NCI-H774 (cell line): ENCODE data around the gene NEIL1.

ENCODE experiments used
- DNase-seq: peaks from one replicate; lab custom pipeline; 2025; lab: John Stamatoyannopoulos, UW

The NEIL1 gene

DNA sequence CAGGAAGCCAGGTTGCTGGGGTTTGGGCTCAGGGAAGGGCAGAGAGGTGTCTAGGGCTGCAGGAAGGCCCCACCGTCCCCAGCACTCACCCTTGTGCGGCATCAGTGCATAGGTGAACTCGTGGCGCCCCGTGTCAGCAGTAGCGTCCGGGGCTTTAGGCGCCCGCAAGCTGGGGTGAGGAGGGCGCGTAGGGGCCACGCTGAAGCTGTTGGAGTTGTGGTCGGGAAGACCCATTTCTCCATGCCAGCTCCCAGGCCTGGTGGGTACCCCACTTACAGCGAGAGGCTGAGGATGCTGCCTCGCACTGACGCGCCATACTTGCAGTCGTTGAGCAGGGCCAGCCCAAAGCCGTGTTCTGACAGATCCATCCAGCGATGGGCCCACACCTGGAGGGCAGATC, 9.7 kb downstream of the NEIL1 start:
- DNase-seq: no peak

- DNase-seq: no peak
Observed at GRCh38 chr15:75357976-75358673, 11.3 kb downstream of the NEIL1 start.

DNA sequence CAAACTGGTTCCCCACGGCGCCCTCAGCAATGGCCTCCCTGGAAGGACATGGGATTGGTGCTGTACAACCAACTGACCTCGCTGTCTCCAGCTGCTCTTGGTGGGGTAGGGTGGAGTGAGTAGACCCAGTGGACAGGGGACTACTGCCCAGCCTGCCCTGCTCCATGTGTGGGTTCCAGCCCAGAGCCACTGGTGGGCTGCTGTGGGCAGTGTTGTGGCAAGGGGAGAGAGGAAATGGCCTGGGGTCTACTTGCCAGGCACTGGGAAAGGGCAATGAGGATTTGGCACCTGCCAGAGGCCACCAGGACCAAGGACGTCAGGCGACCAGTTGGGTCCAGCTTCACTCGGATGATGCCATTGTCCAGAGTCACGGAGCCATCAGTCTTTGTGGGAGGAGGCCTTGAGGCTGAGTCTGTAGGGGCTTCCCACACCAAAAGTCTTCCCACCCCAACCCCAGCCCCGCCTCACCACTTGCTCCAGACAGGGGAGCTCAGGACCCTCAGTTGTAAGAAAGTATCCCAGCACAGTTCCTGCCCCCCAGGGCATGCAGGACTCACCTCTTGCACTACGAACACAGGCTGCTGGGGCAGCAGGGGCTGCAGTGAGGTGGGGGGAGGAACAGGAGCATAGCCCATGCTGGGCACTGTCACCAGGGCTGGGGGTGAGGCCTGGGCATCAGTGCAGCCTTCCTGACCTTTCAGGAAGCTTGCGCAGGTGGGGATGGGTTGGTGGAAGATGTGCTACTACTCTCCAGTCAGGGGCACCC, 12.1 kb downstream of the NEIL1 start:
- DNase-seq: no peak

DNA sequence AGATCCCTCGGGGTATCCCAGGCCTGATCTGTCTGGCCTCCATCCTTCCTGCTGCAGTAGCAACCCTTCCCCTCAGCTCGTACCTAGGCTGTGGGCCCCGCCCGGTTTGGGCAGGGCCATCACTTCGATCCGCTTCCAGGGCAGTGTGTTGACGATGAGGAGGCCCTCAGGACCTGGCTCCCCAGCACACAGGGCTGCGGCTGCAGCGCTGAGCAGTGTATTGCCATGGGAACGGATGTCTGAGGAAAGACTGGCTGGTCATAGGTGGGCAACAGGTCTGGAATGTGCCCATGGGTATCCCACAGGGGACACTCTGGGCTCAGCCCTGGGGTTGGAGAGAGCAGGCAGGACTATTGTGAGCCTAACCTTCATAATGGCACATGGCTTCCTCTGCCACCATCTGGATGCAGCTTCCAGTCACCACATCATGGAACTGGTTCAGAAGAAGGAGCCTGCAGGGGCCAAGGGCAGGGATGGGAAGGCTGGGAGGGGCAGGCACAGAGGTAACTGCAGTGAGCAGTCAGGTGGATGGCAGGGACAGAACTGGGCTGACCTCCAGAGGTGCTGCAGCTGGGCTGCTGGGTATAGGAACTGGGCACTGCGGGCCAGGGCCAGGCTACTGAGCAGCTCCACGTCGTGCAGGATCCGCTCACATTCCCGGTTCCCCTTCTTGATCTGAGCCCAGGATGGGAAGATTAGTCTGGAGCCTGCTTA, 12.9 kb downstream of the NEIL1 start:
- no peak for DNase-seq

DNA sequence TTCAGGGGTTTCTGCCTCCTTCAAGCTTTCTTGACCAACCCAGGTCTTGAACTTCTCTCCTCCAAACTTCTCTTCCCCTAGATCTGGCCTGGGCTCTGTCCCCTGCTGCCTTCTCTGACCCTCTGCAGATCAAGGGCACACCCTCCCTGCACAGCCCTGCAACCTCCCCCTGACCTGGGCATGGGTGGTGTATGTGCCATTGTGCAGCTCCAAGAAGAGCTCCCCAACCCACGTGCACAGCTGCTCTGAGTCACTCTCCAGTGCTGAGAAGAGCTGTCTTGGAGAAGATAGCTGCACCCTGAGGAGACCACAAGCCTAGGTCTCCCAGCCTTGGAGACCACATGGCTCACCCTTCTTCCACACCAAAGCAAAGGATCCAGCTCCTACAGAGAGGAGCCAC, 13.6 kb downstream of the NEIL1 start:
- DNase-seq: no peak

- no peak for DNase-seq
Observed at GRCh38 chr15:75360856-75361255, 14.0 kb downstream of the NEIL1 start.

GRCh38 chr15:75361361-75361988, 14.6 kb downstream of the NEIL1 start:
- no peak for DNase-seq

DNA sequence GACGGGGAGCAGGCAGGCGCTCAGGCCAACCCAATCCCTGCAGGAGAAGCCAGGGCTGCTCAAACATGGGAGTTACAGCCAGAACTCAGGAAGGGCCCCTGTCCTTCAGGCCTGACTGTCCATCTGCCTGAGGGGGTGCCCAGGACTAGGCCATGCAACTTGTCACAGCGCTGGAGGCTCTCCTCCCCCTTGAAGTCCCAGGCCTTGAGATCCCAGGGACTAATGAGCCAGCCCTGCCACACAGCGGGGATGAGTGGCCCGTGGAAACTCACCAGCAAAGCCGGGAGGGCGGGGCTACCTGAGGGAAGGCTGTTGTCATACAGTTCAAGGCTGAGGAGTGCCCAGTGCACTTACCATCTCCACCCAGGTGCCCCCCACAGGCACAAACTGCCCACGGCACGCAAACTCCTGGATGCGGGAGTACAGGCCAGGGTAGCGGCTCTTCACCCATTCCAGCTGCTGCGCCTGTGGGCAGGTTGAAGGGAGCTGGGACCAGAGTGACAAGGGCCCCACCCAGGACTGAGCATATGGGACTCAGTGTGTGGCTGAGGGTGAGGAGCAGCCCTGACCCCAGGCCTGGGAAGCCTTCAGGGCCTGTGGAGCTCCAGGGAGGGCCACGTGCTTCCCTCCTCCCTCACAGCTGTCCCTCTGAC, 15.3 kb downstream of the NEIL1 start:
- no peak for DNase-seq

DNA sequence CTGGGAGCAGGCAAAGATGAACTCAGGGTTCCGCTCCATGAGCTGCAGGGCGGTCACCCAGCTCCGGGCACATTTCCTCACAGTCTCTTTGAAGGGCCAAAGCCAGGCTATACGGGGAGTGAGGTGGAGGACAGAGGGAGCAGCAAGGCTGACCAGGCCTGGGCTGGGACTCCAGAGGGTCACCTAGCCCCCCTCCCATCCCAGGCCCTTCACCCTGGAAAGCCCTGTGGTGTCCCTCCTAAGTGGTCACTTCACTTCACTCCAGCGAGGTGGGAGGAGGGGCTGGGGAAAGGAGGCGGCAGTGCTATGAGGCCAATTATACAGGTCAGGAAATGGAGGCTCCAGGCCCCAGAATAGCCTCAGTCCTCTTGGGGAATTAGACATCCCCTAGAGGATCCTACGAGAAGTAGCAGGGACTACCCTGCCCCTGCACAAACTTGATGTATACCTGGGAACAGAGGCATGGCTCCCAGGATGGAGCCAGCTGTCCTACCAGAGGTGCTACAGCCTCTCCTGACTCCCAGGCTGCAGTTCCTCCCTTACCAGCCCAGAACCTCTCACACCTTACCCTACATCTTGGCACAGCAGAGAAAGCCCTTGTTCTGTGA, 15.9 kb downstream of the NEIL1 start:
- DNase-seq: no peak

DNA sequence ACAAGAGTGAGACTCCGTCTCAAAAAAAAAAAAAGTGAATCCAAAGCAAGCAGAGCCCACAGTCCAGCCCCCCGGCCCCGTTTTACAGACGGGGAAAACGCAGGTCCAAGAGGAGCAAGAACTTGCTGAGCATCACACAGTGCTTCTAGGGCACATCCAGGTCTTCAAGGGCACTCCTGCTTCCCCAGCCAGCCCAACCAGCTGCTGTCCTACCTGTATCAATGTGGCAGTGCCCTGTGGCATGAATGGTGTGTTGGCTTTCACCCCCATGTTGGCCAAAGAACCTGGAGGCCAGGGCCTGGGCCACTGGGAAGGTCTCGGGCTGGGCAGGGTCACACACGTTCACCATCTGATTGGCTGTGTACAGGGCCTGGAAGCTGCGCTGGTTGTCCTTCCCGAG, 16.9 kb downstream of the NEIL1 start:
- no peak for DNase-seq

GRCh38 chr15:75364881-75365280, 18.0 kb downstream of the NEIL1 start:
- no peak for DNase-seq

GRCh38 chr15:75366163-75366562, 19.3 kb downstream of the NEIL1 start:
- DNase-seq: no peak

- no peak for DNase-seq
Observed at GRCh38 chr15:75367006-75367405, 20.2 kb downstream of the NEIL1 start.

GRCh38 chr15:75367406-75367912, 20.6 kb downstream of the NEIL1 start:
- no peak for DNase-seq

DNA sequence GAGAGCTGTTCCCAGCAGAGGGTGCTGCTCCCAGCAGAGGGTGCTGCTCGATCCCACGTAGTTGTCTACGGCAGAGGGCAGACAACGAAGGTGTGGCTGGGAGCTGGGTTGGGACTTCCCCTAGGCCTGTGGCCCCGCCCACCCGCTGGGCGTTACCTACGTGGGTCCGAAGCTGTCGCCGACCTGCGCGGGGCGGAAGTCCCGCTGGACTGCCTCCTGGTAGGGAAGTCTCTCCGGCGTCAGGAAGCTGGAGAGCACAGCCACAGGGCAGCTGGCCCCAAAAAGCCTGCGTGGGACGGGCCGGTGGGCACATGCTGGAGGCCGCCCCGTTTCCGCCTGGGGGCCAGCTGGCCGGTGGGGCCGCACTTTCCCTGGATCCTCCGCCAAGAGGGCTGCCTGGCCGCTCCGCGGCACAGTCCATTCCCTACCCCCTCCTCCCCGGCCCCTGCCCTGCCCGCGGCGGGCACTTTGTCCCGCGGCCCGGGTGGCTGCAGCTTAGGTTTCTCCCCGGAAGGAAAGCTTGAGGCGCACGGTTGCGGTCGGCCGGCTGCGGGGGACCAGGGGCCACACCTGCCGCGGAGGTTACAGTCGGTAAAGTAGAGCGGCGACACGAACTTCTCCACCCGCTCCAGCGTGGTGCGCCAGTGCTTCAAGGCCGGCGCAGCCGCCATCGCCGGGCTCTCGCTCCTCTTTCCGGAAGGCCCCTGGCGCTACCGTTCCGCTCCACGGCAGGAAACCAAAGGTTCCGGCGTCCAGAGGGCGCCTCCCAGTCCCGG, 21.3 kb downstream of the NEIL1 start, which contains the start of gene MAN2C1:
TSS of gene MAN2C1 (minus strand) at position 695 of the 776 bp plus-strand sequence. CDS start at position 671, 24 bp downstream.
- DNase-seq: peak; percentile 96

DNA sequence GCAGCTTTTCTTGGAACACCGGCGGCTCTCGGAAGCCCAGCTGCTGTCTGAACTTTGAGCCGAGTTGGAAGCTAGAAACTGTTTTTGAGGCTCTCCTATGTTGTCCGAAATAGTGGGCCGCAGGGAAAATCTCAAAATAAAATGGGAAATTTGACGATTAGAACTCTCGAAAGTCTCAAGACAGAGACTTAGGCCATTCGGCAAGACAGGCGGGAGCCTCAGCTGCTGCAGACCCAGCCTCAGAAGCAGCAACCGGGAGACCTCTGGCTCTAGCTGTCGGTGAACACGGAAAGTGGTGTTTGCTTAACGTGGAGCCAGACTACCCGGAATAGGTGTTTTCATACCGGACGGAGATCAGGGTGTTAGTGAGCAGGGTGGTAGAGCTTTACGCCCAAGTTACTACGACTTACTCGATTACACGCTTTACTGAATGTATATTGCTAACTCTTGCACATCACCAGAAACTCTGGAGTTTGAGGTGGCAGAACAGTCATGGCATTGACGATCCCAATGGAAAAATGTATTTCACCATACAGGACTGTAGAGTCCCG, 21.9 kb downstream of the NEIL1 start:
- DNase-seq: no peak

DNA sequence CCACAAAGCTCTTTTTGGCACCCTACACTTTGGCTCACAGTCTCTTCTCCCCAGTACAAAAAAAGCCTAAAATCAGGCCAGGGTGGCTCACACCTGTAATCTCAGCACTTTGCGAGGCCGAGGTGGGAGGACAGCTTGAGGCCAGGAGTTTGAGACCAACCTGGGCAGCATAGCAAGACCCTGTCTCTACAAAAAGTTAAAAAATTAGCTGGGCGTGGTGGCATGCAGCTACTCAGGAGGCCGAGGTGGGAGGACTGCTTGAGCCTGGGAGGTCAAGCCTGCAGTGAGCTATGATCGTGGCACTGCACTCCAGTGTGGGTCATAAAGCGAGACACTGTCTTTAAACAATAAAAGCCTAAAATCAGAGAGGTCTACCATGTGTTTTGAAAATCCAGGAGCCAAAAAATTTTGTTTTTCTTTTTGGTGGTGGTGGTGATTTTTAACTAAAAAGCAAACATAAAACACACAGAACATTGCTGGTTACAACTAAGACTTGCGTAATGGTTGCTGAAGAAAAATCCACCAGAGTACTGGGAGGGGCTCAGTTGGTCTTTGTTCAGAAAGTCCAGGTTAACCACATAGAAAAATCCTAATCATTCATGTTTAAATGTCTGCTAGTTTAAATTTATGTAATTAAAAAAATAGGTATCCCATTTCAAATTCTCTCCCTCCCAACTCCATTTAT, 23.2 kb downstream of the NEIL1 start:
- no peak for DNase-seq

GRCh38 chr15:75371486-75371885, 24.6 kb downstream of the NEIL1 start:
- no peak for DNase-seq

DNA sequence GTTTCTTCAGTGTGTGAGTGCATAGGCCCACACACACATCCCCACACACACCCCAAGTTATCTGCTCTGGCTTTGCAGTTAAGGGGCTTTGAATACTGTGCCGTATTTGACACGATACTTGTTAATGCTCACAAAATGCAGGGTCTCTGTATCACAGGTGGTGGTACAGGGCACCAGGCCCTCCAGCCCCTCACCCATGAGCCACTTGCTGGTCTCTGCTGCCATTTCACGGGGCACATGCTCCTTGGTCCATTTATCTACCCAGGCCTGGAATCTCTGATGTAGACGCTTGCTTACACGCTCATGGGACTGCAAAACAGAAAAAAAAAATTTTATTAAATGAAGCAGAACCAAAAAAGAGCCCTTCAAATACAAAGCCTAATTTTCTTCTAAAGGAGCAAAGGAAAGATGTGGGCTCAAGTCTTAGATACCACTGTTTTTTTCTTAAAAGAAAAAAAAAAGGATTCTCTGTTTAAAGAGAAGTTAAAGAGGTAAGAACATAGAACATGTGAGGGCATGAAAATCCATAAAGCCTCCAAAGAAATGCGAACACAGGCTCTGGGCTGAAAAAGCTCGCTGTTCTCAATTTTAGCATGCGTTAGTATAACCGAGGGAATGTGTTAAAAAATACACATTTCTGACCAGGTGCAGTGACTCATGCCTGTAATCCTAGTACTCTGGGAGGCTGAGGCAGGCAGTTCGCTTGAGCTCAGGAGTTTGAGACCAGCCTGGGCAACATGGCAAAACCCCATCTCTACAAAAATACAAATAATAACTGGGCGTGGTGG, 25.3 kb downstream of the NEIL1 start:
- no peak for DNase-seq
